NCI-H748 (cell line): ENCODE data around the gene PTK7.

Experiments
- DNase-seq: peaks from one replicate; lab custom pipeline; 2025; ENCODE audit not compliant: unreplicated experiment; lab: John Stamatoyannopoulos, UW

Gene PTK7

GRCh38 chr6:43203029-43203717 lies 127.1 kb downstream of the PTK7 start:
- DNase-seq = no peak

GRCh38 chr6:43203718-43204095 lies 127.6 kb downstream of the PTK7 start:
- DNase-seq = no peak

- DNase-seq = no peak
Observed at GRCh38 chr6:43204271-43205105, 128.4 kb downstream of the PTK7 start.

- no peak for DNase-seq
Observed at GRCh38 chr6:43205849-43206248, 129.7 kb downstream of the PTK7 start.

GRCh38 chr6:43207286-43207685 lies 131.2 kb downstream of the PTK7 start:
- no peak for DNase-seq
